ENCODE data around the gene USP47. TPM values are rescaled to one million over a fixed set of nuclear protein-coding genes. Genes with fewer than 3 reads are reported as not detected.

The USP47 gene
- polyA plus RNA-seq, 1 experiment = 35.0 TPM

DNA sequence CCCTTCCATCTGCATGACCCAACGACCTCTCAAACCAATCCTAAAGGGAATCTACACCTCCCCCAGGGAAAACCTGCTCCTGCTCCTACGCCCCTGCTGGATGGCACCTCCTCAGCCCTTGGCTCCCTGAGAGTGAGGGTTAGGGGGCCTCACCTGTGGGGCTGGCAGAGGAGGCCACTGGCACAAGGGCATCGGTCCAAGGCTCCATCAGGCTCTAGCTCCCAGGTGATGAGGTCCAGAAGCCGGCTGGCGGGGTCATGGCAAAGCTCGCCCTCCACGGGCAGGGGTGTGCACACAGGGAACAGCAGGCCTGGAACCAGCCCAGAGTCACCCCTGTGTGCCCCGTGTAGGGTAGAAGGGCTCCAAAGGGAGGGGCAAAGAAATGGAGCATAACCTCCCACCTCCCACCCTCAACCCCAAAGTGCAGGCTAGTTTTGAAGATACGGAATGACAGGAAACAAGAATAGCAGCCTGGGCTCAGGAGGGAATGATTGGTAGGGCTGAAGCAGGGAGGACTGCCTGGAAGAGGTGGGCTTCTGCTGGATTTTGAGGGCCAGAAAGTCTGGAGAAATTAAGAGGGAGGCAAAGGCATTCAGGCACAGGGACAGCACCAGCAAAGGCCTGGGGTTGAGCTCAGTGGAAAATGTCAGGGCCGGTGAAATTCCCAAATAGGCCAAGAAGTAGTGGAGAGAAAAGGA, 124.0 kb downstream of the USP47 start:
- CTCF ChIA-PET = interaction anchor here (0.6 to 2.6 kb wide), 5 partner anchors 10 to 364 kb away, joined by 3 to 18 read pairs (median 7); no protein-coding TSS in a partner anchor
- no peak overlapping the region for H3K27ac ChIP-seq (ENCODE audit: low read depth, low read length)
- H3K27me3 ChIP-seq (ENCODE audit: control insufficient read depth, insufficient read depth, low read length) = no peaks in the 10 kb centered on the region
- POLR2A ChIA-PET = interaction anchor here (1.4 kb wide), 1 partner anchor 11 kb away, joined by 3 read pairs; no protein-coding TSS in a partner anchor
- no peak for DNase-seq (ENCODE audit: low read depth, low spot score)
- no peak overlapping the region for H3K4me3 ChIP-seq (ENCODE audit: low read depth, low read length)
- TF ChIP-seq, protein P1, sequence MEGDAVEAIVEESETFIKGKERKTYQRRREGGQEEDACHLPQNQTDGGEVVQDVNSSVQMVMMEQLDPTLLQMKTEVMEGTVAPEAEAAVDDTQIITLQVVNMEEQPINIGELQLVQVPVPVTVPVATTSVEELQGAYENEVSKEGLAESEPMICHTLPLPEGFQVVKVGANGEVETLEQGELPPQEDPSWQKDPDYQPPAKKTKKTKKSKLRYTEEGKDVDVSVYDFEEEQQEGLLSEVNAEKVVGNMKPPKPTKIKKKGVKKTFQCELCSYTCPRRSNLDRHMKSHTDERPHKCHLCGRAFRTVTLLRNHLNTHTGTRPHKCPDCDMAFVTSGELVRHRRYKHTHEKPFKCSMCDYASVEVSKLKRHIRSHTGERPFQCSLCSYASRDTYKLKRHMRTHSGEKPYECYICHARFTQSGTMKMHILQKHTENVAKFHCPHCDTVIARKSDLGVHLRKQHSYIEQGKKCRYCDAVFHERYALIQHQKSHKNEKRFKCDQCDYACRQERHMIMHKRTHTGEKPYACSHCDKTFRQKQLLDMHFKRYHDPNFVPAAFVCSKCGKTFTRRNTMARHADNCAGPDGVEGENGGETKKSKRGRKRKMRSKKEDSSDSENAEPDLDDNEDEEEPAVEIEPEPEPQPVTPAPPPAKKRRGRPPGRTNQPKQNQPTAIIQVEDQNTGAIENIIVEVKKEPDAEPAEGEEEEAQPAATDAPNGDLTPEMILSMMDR (IDR thresholded peaks at IDR 0.05; ENCODE audit: low read depth, low read length) = no peak
- peaks cover 4% of the 10 kb centered on the region for H3K9me3 ChIP-seq (ENCODE audit: control insufficient read depth, insufficient read depth, low read length)

GRCh38 chr11:11966354-11966741, 124.6 kb downstream of the USP47 start:
- peaks cover 3% of the 10 kb centered on the region for H3K9me3 ChIP-seq (ENCODE audit: control insufficient read depth, insufficient read depth, low read length)
- ChIA-PET POLR2A (interaction anchor here (0.8 to 1.4 kb wide), 3 partner anchors 11 to 78 kb away, joined by 3 to 5 read pairs (median 3); no protein-coding TSS in a partner anchor), CTCF (interaction anchor here (0.8 to 2.6 kb wide), 6 partner anchors 8 to 78 kb away, joined by 3 to 18 read pairs (median 6); no protein-coding TSS in a partner anchor)
- TF ChIP-seq, protein P1 (IDR thresholded peaks at IDR 0.05; ENCODE audit: low read depth, low read length) = no peak
- no peaks in the 10 kb centered on the region for H3K27me3 ChIP-seq (ENCODE audit: control insufficient read depth, insufficient read depth, low read length)
- no peak overlapping the region for H3K4me3 ChIP-seq (ENCODE audit: low read depth, low read length)
- no peak for DNase-seq (ENCODE audit: low read depth, low spot score)
- H3K27ac ChIP-seq (ENCODE audit: low read depth, low read length) = no peak overlapping the region

GRCh38 chr11:11966826-11967668, 125.3 kb downstream of the USP47 start:
- ChIA-PET CTCF (interaction anchor here (0.8 to 2.6 kb wide), 9 partner anchors 9 to 160 kb away, joined by 3 to 18 read pairs (median 4); no protein-coding TSS in a partner anchor), POLR2A (interaction anchor here (0.8 to 1.4 kb wide), 3 partner anchors 10 to 77 kb away, joined by 3 to 5 read pairs (median 3); no protein-coding TSS in a partner anchor)
- H3K27ac ChIP-seq (ENCODE audit: low read depth, low read length) = no peak overlapping the region
- H3K4me3 ChIP-seq (ENCODE audit: low read depth, low read length) = no peak overlapping the region
- H3K27me3 ChIP-seq (ENCODE audit: control insufficient read depth, insufficient read depth, low read length) = no peaks in the 10 kb centered on the region
- no peaks in the 10 kb centered on the region; the same call in 1 of the 2 replicates for H3K9me3 ChIP-seq (ENCODE audit: control insufficient read depth, insufficient read depth, low read length)
- TF ChIP-seq, protein P1 (IDR thresholded peaks at IDR 0.05; ENCODE audit: low read depth, low read length) = peak; percentile 67
- DNase-seq (ENCODE audit: low read depth, low spot score) = no peak

DNA sequence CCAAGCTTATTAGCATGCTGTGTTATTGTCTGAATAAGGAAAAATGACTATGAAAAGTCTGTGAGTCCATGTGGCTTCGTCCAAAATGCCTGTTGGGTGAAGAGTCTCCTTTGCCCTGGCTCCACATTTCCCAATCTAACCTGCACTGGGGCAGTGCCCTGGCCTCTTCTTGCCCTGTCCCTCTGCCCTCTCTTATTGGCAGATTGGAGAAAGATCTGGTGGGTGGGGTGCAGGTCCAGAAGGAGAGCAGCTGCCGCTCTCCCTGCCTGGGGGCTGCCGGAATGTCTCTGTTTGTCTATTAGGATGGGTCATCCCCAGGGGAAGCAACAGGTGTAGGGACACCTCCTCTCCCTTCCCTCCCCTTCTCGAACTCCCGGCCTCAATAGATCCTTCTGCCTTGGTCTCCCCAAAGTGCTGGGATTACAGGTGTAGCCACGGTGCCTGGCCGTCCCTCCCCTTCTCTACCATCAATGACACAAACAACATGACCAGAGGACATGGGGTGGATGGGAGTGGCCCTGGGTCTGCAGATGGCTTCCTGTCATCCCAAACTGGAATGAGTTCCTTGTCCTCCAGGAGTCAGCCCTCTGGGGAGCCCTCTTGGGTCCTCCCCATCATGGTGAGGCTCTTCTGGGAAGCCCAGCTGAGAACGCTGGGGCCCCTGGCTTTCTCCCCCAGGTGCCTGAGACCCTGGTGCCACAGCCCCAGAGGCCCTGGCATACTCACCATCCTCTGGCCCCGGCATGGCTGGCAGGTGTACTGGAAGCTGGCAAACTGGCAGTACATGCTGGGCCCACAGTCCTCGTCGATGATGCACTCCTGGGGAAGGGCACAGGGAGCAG, 126.1 kb downstream of the USP47 start:
- TF ChIP-seq, protein P1 (IDR thresholded peaks at IDR 0.05; ENCODE audit: low read depth, low read length) = no peak
- POLR2A ChIA-PET = interaction anchor here (0.9 to 1.1 kb wide), 2 partner anchors 9 to 76 kb away, joined by 3 read pairs; no protein-coding TSS in a partner anchor
- H3K27ac ChIP-seq (ENCODE audit: low read depth, low read length) = no peak overlapping the region
- no peaks in the 10 kb centered on the region; the same call in 1 of the 2 replicates for H3K9me3 ChIP-seq (ENCODE audit: control insufficient read depth, insufficient read depth, low read length)
- H3K27me3 ChIP-seq (ENCODE audit: control insufficient read depth, insufficient read depth, low read length) = no peaks in the 10 kb centered on the region
- no peak overlapping the region for H3K4me3 ChIP-seq (ENCODE audit: low read depth, low read length)
- no peak for DNase-seq (ENCODE audit: low read depth, low spot score)
- CTCF ChIA-PET = interaction anchor here (0.8 to 2.6 kb wide), 6 partner anchors 9 to 87 kb away, joined by 3 to 18 read pairs (median 6); no protein-coding TSS in a partner anchor

All from AG04450 (cell line).